ENCODE data around the gene ABHD5.
"Not testable (repeated sequence)": the region's sequence is repeated elsewhere in the genome, so short reads cannot be mapped to it uniquely, and the experiment has no call there.

The ABHD5 gene

GRCh38 chr3:43674345-43675085 is 16.2 kb upstream of the ABHD5 start:
- TF ChIP-seq CTCF (IDR thresholded peaks at IDR 0.05; ENCODE audit: low read depth, low read length, missing control alignments) = no peak
- no peaks in the 10 kb centered on the region for H3K27me3 ChIP-seq (replicated peaks)
- in situ Hi-C loops (cut with HindIII; ENCODE audit: low pct_ligation_motif_present, low sequenced_read_pairs) = no loop called here
- DNase-seq = no peak
- H3K27ac ChIP-seq = no peak overlapping the region
- H3K36me3 ChIP-seq (replicated peaks) = no peaks in the 10 kb centered on the region
- no peak overlapping the region for H3K4me3 ChIP-seq (ENCODE audit: low read depth, low read length)

DNA sequence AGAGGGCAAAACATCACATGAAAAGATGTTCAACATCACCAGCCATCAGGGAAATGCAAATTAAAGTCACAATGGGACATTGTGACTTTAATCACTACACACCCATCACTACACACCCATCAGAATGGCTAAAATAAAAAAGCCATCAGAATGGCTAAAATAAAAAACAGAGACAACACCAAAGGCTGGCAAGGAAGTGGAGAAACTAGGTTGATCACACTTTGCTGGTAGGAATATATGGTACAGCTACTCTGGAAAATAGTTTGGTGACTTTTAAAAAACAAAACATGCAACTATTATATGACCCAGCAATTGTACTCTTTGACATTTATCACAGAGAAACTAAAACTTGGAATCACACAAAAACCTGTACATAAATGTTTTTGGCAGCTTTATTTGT is 15.1 kb upstream of the ABHD5 start:
- Histone ChIP-seq H3K27ac (no peak overlapping the region), H3K4me3 (ENCODE audit: low read depth, low read length) (no peak overlapping the region), H3K27me3 (replicated peaks) (no peaks in the 10 kb centered on the region), H3K36me3 (replicated peaks) (no peaks in the 10 kb centered on the region)
- no peak for TF ChIP-seq CTCF (IDR thresholded peaks at IDR 0.05; ENCODE audit: low read depth, low read length, missing control alignments)
- in situ Hi-C loops (cut with HindIII; ENCODE audit: low pct_ligation_motif_present, low sequenced_read_pairs) = no loop called here
- DNase-seq = no peak

DNA sequence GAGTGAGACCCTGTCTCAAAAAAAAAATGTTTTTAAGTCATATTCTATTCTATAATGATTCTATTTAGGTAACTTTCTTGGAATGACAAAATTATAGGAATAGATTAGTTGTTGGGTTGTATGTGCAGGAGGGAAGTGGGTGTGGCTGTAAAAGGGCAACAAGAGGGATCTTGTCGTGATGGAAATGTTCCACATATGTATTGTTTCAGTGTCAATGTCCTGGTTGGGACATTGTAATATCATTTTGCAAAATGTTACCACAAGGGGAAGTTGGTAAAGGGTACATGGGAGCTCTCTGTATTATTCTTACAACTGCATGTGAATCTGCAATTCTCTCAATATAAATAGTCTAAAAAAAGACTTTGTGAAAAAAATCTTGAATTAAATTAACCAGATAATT is 14.3 kb upstream of the ABHD5 start:
- Histone ChIP-seq H3K27ac (no peak overlapping the region), H3K36me3 (replicated peaks) (no peaks in the 10 kb centered on the region), H3K27me3 (replicated peaks) (no peaks in the 10 kb centered on the region), H3K4me3 (ENCODE audit: low read depth, low read length) (no peak overlapping the region)
- TF ChIP-seq CTCF (IDR thresholded peaks at IDR 0.05; ENCODE audit: low read depth, low read length, missing control alignments) = no peak
- no peak for DNase-seq
- in situ Hi-C loops (cut with HindIII; ENCODE audit: low pct_ligation_motif_present, low sequenced_read_pairs) = no loop called here

GRCh38 chr3:43678375-43678774 is 12.4 kb upstream of the ABHD5 start:
- H3K36me3 ChIP-seq (replicated peaks); DNase-seq; H3K27ac ChIP-seq; in situ Hi-C loops (cut with HindIII; ENCODE audit: low pct_ligation_motif_present, low sequenced_read_pairs); H3K27me3 ChIP-seq (replicated peaks); H3K4me3 ChIP-seq (ENCODE audit: low read depth, low read length): not testable (repeated sequence)

- H3K36me3 ChIP-seq (replicated peaks); in situ Hi-C loops (cut with HindIII; ENCODE audit: low pct_ligation_motif_present, low sequenced_read_pairs); H3K27ac ChIP-seq; H3K27me3 ChIP-seq (replicated peaks); H3K4me3 ChIP-seq (ENCODE audit: low read depth, low read length); DNase-seq: not testable (repeated sequence)
Measured at GRCh38 chr3:43678887-43679449, 11.8 kb upstream of the ABHD5 start.

DNA sequence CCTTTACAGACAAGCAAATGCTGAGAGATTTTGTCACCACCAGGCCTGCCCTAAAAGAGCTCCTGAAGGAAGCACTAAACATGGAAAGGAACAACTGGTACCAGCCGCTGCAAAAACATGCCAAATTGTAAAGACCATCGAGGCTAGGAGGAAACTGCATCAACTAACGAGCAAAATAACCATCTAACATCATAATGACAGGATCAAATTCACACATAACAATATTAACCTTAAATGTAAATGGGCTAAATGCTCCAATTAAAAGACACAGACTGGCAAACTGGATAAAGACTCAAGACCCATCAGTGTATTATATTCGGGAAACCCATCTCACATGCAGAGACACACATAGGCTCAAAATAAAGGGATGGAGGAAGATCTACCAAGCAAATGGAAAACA is 9.9 kb upstream of the ABHD5 start:
- H3K27me3 ChIP-seq (replicated peaks); in situ Hi-C loops (cut with HindIII; ENCODE audit: low pct_ligation_motif_present, low sequenced_read_pairs); H3K4me3 ChIP-seq (ENCODE audit: low read depth, low read length); H3K27ac ChIP-seq; DNase-seq; H3K36me3 ChIP-seq (replicated peaks): not testable (repeated sequence)

- in situ Hi-C loops (cut with HindIII; ENCODE audit: low pct_ligation_motif_present, low sequenced_read_pairs) = no loop called here
- Histone ChIP-seq H3K36me3 (replicated peaks) (no peaks in the 10 kb centered on the region), H3K27me3 (replicated peaks) (no peaks in the 10 kb centered on the region), H3K27ac (no peak overlapping the region), H3K4me3 (ENCODE audit: low read depth, low read length) (no peak overlapping the region)
- DNase-seq = no peak
- no peak for TF ChIP-seq CTCF (IDR thresholded peaks at IDR 0.05; ENCODE audit: low read depth, low read length, missing control alignments)
Measured at GRCh38 chr3:43684944-43685343, 5.8 kb upstream of the ABHD5 start.
